NCI-H2107 treated with DMSO at 0.1 percent for 48 hours (cell line): ENCODE measurements around the gene PPP1R12B.
"Not testable (repeated sequence)": the region's sequence is repeated elsewhere in the genome, so short reads cannot be mapped to it uniquely, and the experiment has no call there.

Experiments used
- DNase-seq: peaks from one replicate; lab custom pipeline; 2025; ENCODE audit not compliant: unreplicated experiment; lab: John Stamatoyannopoulos, UW

Gene PPP1R12B

DNA sequence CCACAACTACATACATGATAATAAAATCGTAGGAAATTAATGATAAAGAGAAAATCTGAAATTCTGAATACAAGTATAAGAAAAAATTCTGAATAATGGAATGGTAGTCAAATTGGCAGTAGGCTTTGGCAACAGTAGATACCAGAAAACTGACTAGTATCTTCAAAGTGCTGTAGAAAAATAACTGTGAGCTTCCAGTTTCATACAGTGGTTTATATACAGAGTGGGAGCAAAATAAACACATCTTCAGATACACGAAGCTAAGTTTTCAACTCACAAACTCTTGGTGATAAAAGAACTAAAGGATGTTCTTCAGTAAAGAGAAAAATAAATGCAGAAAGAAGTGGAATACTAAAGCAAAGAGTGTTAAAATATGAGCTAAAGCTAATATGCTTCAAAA, 173.4 kb downstream of the PPP1R12B start:
- no peak for DNase-seq

DNA sequence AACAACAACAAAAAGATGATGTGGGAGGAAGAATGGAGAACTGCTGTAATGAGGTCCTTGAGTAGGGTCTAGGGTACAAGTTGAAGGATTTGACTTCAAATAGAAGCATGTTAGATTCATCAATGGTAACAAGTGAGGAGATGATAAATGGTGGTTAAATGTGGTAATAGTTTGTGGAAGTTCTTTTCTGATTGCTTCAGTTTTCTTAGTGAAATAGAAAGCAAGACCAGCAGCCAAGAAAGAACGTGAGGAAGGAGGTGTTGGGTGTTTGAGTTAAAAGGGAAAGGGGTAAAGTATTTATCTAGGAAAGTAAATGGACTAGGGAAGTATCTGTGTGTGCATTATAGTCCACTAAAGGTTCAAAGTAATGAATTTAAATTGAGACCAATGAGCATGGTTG, 177.6 kb downstream of the PPP1R12B start:
- DNase-seq: not testable (repeated sequence)

- DNase-seq: not testable (repeated sequence)
Measured at GRCh38 chr1:202528096-202528722, 179.7 kb downstream of the PPP1R12B start.

- DNase-seq: not testable (repeated sequence)
Measured at GRCh38 chr1:202530686-202531085, 182.2 kb downstream of the PPP1R12B start.

- no peak for DNase-seq
Measured at GRCh38 chr1:202531472-202531811, 182.9 kb downstream of the PPP1R12B start.

GRCh38 chr1:202531812-202532616, 183.5 kb downstream of the PPP1R12B start:
- not testable (repeated sequence) for DNase-seq

DNA sequence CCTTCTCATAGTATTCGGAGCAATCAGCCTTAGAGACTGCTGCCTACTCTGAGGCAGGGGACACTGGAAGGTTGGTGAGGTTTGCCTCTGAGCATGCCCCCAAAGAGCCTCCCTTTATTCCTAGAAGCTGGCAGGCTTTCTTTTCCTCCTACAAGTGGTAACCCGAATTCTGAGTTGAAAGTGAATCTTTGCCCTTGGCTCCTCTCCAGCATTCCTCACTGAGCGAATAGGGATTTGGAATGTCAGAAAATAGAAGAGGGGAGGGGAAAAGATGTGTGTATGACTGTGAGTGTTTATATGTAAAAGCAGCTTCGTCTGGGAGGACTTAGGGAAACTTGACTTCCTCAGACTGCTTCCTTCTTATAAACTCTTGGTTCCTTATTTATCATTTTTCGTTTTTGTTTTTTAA, 190.7 kb downstream of the PPP1R12B start:
- not testable (repeated sequence) for DNase-seq

GRCh38 chr1:202539583-202539982, 191.1 kb downstream of the PPP1R12B start:
- not testable (repeated sequence) for DNase-seq

DNA sequence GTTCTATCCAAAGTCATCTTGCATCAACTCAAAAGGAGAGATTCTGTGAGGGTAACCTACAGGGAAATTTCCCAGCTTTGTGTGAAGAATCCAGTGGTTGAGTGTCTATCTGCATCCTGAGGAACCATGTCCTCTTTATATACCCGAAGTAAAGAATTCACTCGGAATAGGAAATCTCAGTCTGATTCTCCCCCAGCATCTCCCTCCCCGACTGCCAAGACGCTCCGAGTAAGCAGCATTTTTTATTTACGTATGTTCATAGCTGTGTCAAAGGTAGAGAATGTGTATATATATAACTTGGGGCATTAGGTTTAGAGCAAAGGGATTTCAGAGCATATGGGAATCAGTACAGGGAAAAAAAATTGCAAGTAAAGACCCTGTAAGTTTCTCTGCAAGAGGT, 191.5 kb downstream of the PPP1R12B start:
- no peak for DNase-seq

- DNase-seq: no peak
Measured at GRCh38 chr1:202540448-202540847, 191.9 kb downstream of the PPP1R12B start.

DNA sequence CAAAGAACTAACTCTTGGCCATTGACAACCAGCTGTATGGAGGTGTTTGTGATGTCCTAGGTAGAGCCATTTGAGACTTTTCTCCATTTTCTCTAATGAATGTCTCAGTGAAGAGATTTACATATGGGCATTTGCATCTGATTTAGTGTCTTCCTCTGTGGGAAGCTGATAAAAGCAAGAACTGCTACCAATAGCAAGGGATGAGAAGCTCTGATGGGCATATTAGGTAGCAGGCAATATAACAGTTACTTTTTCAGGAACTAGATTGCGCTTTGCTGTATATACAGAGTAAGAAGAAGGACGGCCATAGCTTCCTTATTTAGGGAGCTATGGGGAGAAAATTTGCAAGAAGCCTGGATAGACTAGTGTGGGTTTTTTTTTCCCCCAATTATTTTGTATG, 192.4 kb downstream of the PPP1R12B start:
- DNase-seq: not testable (repeated sequence)

- not testable (repeated sequence) for DNase-seq
Measured at GRCh38 chr1:202542415-202542814, 193.9 kb downstream of the PPP1R12B start.

GRCh38 chr1:202543537-202543936, 195.0 kb downstream of the PPP1R12B start:
- not testable (repeated sequence) for DNase-seq

GRCh38 chr1:202544766-202545449, 196.4 kb downstream of the PPP1R12B start:
- DNase-seq: not testable (repeated sequence)

DNA sequence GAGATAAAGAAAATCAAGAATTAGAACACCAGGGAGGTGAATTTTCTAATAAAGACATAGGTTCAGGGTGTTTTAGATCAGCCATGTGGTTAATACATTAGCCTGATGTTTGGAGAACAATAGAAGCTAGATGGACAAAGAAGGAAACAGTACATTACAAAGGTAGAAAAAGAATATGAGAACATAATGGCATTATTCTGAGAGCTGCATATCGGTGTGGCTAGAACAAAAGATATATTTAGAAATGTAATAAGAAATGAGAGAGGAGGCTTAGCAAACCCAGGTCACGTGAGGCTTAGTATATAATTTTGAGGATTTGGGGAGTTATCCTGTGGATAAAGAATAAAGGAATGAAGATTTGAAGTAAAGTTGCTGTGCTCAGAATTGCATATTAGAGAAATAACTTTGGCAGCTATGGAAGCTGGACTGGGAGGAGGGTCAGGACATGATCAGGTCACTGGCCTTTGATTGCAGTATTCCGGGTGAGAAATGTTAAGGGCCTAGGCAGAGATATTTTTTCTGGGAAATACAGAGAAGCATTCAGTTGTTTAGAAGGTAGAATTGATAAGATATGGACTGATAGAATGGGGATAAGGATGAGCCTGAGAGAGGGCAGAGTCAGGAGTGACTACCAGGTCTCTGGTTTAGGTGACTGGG, 197.3 kb downstream of the PPP1R12B start:
- not testable (repeated sequence) for DNase-seq

DNA sequence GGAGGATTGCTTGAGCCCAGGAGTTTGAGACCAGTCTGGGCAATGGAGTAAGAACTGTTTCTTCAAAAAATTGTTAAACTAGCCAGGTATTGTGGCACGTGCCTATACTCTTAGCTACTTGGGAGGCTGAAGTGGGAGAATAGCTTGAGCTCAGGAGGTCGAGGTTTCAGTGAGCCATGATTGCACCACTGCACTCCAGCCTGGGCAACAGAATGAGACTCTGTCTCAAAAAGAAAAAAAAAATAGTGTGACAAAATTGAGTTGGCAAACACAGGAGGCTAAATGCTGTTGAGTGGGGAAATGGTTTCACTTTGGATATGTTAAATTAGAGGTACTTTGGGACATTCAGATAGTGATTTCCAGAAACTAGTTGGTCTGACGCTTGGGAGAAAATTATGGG, 197.9 kb downstream of the PPP1R12B start:
- not testable (repeated sequence) for DNase-seq

GRCh38 chr1:202546796-202547195, 198.3 kb downstream of the PPP1R12B start:
- DNase-seq: not testable (repeated sequence)

- no peak for DNase-seq
Measured at GRCh38 chr1:202547215-202547614, 198.7 kb downstream of the PPP1R12B start.

GRCh38 chr1:202550088-202550487, 201.6 kb downstream of the PPP1R12B start:
- not testable (repeated sequence) for DNase-seq

DNA sequence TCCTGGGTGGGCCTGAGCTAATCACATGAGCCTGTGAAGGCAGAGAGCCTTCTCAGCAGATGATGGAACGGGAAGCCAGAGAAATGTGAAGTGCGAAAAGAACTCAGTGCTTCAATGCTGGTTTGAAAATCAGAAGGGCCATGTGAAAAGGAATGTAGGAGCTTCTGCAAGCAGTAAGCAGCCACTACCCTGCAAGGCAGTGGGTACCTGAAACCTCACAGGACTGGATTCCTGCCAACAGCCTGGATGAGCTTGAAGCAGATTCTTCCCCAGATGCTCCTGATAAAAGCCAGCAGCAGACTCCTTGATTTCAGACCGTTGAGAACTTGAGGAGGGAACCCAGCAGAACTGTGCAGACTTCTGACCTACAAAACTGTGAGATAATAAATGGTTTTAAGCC, 203.2 kb downstream of the PPP1R12B start:
- no peak for DNase-seq

- DNase-seq: not testable (repeated sequence)
Measured at GRCh38 chr1:202552615-202553014, 204.1 kb downstream of the PPP1R12B start.
